ENCODE measurements around the gene LIN7C.
"Not testable (repeated sequence)": the region's sequence is repeated elsewhere in the genome, so short reads cannot be mapped to it uniquely, and the experiment has no call there.

Gene LIN7C

DNA sequence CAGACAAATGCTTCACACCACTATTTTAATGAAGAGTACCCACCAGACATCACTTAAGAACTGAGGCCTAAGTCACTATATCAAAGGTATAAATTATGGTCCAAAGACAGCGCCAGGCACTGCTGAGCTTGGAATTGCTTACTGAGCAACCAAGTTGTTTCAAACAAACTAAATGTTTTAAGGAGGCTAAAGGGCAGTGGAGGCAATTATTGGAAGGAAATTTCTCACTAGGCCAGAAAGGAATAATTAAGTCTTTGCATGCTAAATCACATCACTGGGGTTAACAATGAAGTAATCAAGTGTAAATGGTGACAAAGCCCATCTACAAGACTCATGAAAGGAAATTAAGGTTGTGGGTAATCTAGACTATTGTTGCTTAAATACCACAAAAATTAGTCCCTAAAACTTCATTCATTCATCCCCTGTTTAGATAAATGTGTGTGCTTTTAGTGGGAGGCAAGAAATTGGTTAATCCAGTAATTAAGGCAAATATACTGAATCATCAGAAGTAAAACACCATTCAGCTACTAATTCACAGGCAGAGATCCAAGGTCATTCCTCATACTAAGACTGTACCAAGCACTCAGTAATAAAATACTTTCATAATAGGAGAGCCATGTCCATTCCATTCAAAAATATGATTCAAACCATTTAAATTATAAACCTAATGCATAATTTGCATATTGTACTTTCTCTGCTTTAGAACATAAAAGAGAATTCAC, 55.2 kb downstream of the LIN7C start:
- DNase-seq (ENCODE audit: low read depth in 1 of 2, low spot score in 1 of 2) = no peak

DNA sequence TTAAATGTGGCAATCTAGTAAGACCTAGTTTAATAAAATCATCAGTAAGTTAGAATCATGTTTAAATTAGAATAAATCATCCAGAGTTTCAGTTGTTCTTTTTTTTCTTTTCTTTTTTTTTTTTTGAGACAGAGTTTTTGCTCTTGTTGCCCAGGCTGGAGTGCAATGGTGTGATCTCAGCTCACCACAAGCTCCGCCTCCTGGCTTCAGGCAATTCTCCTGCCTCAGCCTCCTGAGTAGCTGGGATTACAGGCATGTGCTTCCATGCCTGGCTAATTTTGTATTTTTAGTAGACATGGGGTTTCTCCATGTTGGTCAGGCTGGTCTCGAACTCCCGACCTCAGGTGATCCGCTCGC, 58.4 kb downstream of the LIN7C start:
- not testable (repeated sequence) for DNase-seq (ENCODE audit: low read depth in 1 of 2, low spot score in 1 of 2)

DNA sequence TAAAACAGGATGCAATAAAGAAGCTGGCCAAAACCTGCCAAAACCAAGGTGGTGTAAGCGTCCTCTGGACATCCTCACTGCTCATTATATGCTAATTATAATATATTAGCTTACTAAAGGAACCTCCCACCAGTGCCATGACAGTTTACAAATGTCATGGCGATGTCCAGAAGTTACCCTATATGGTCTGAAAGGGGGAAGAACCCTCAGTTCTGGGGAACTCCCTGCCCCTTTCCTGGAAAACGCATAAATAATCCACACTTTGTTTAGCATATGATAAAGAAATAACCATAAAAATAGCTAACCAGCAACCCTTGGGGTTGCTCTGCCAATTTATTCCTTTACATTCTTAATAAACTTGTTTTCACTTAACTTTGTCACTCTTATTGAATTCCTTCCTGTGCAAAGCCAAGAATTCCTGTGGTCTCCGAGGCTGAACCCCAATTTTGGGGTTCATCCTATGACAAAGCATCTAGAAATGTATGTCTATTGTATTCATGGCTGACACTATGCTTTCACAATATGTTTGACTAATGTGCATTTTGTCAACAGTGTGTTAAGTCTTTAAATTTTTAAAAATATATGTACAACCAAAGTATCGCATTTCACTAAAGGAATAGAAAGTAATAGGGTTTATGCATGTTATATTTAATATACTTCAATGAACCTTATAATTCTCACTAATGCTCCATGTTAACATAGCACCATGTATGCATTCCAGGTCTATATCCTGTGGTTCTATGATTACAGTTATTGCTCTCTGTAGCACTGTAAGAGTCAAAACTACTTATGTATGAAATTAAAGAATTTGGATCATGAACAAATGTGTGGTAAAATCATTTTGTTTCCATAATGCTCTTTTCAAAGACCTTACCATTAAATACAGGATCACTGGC, 59.0 kb downstream of the LIN7C start:
- DNase-seq (ENCODE audit: low read depth in 1 of 2, low spot score in 1 of 2) = no peak

DNA sequence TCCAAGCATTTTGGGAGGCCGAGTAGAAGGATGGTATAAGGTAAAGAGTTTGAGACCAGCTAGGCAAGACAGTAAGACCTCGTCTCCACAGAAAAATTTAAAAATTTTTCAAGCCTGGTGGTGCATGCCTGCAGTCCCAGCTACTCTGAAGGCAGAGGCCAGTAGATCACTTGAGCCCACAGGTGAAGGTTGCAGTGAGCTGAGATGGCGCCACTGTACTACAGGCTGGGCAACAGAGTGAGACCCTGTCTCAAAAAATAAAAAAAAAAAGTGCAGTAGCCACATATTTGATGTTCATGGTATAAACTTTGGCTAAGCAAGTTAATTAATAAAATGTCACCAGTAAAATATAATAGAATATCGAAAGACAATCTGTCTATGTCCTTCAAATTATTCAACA, 60.9 kb downstream of the LIN7C start:
- DNase-seq (ENCODE audit: low read depth in 1 of 2, low spot score in 1 of 2) = no peak

DNA sequence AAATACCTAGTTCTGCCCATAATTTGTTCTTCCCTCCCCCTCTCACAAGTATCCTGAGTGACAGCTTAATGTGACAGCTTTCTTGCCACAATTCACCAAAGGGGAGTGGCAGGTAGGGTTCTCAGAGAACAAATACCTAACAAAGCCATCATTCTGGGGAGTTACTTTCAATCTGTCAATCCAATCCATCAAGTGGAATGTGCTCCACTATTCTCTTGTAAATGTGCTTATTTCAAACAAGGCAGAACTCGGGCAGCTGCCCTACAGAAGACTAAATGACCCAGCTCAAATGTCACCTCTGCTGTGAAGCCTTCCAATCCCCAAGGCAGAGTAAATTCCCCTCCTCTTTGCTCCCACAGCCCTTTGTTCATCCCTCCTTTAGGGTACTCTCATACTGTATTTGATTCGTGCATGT, 61.8 kb downstream of the LIN7C start:
- no peak for DNase-seq (ENCODE audit: low read depth in 1 of 2, low spot score in 1 of 2)
